ENCODE results near the gene PRR23C.

Gene PRR23C

DNA sequence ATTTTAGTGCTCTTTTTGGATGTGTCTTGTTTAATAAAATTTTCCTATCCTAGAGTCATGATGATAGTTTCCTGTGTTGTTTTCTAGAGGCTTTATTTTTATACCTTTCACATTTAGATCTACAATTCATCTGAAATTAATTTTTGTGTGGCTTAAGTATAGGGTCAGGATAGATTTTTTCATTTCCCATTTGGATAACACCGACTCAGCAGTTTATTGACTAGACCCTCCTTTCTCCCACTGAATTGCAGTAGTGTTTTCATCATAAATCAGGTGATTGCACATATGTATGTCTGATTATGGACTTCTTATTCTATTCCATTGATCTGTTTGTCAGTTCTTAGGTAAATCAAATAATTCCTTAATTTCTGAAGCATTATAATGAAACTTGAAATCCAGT is 49.0 kb downstream of the PRR23C start:
- no peak for DNase-seq
